Measurements from ENCODE around the gene SYT1. TPM values are rescaled to one million over a fixed set of nuclear protein-coding genes. Genes with fewer than 3 reads are reported as not detected.

SYT1 gene
- total and polyA plus RNA-seq, 2 of the 4 experiments (the other 2 are of a cell fraction) = 2.8 to 3.0 TPM

GRCh38 chr12:79364197-79364596, 499.6 kb downstream of the SYT1 start:
- H2AFZ ChIP-seq (replicated peaks; ENCODE audit: low read length, poor library complexity) = no peak overlapping the region
- H2BK120ac ChIP-seq (ENCODE audit: low read depth, low read length) = no peak overlapping the region
- TF ChIP-seq BHLHE40 (IDR thresholded peaks at IDR 0.05; ENCODE audit: low read depth, low read length) (no peak), SMC3 (IDR thresholded peaks at IDR 0.05; ENCODE audit: low read depth, low read length) (no peak), USF2 (IDR thresholded peaks at IDR 0.05; ENCODE audit: low read depth, low read length) (no peak), MAZ (IDR thresholded peaks at IDR 0.05; ENCODE audit: borderline replicate concordance, low read depth, low read length) (no peak), FOS (IDR thresholded peaks at IDR 0.05; ENCODE audit: low read depth, low read length) (no peak), RAD21 (IDR thresholded peaks at IDR 0.05; ENCODE audit: low read length) (no peak), RFX5 (IDR thresholded peaks at IDR 0.05; ENCODE audit: low read depth, low read length) (no peak), POLR2A (IDR thresholded peaks at IDR 0.05; ENCODE audit: low read depth, low read length) (no peak), CHD1 (IDR thresholded peaks at IDR 0.05; ENCODE audit: low read depth, low read length) (no peak), MAFK (IDR thresholded peaks at IDR 0.05; ENCODE audit: low read depth, low read length) (no peak), NFE2L2 (IDR thresholded peaks at IDR 0.05; ENCODE audit: low read depth, low read length) (no peak)
- no peaks in the 10 kb centered on the region for H4K20me1 ChIP-seq (ENCODE audit: insufficient read depth, low read length)
- no peaks in the 10 kb centered on the region for H3K36me3 ChIP-seq (ENCODE audit: control insufficient read depth, insufficient read depth, low read length)
- H3K4me1 ChIP-seq (ENCODE audit: control insufficient read depth, insufficient read depth, low read length) = no peaks in the 10 kb centered on the region
- no peak overlapping the region for H3K9ac ChIP-seq (ENCODE audit: low read depth, low read length)
- no peak overlapping the region for H2AK5ac ChIP-seq (ENCODE audit: low read depth, low read length)
- H3K79me1 ChIP-seq (ENCODE audit: low read depth in 1 of 2, low read length in 2 of 2) = no peaks in the 10 kb centered on the region
- no peak overlapping the region for H3K23ac ChIP-seq (ENCODE audit: low read depth, low read length)
- intact Hi-C loops (cut with micrococcal nuclease) = no loop called here
- no peak overlapping the region for H3K27ac ChIP-seq (ENCODE audit: insufficient read depth, low read length)
- no peak overlapping the region for H3K4me2 ChIP-seq (ENCODE audit: low read depth, low read length)
- H3K9me1 ChIP-seq (ENCODE audit: insufficient read depth, low read length) = no peaks in the 10 kb centered on the region
- no peak overlapping the region for H4K91ac ChIP-seq (ENCODE audit: insufficient read depth, low read depth, low read length)
- H3K27me3 ChIP-seq (ENCODE audit: control insufficient read depth, insufficient read depth, low read length) = no peaks in the 10 kb centered on the region
- H2AK9ac ChIP-seq (replicated peaks; ENCODE audit: low read depth, low read length, poor library complexity) = no peak overlapping the region
- H4K5ac ChIP-seq (ENCODE audit: low read depth, low read length) = no peak overlapping the region
- H3K56ac ChIP-seq (ENCODE audit: extremely low read depth, insufficient read depth, low read length) = no peak overlapping the region
- POLR2A ChIA-PET (ENCODE audit: unreplicated experiment) = no interaction called here
- no peak overlapping the region for H2BK15ac ChIP-seq (ENCODE audit: low read depth, low read length)
- H3K9me3 ChIP-seq (ENCODE audit: control insufficient read depth, insufficient read depth, low read length) = no peaks in the 10 kb centered on the region
- no peak overlapping the region for H3K14ac ChIP-seq (replicated peaks; ENCODE audit: low read depth, low read length)
- no peak overlapping the region for H4K8ac ChIP-seq (ENCODE audit: low read depth in 2 of 2, low read length in 2 of 2)
- CTCF ChIA-PET = no interaction called here
- no peak overlapping the region for H3K4ac ChIP-seq (ENCODE audit: low read depth, low read length)
- no CpG with 5 or more reads among the region's 4 CpGs for WGBS, 2 experiments (ENCODE audit: extremely low coverage in 2 of 2, insufficient read length in 1 of 2)
- ATAC-seq (ENCODE audit: low read depth) (no peak), DNase-seq (no peak)
- no TSS peak for BruUV-seq (replicated peaks)
- no peak overlapping the region for H3K4me3 ChIP-seq (ENCODE audit: insufficient read depth, low read depth, low read length)
- no peak overlapping the region for H3K18ac ChIP-seq (ENCODE audit: low read depth, low read length)
- in situ Hi-C loops (cut with MboI; ENCODE audit: low sequenced_read_pairs) = loop anchor here (25.0 kb wide), 1 partner anchor 1177 kb away; no protein-coding TSS in a partner anchor
- H2BK20ac ChIP-seq (ENCODE audit: low read depth, low read length) = no peak overlapping the region
- dilution Hi-C loops (cut with HindIII; ENCODE audit: low sequenced_read_pairs, unreplicated experiment) = no loop called here
- no peak overlapping the region for H2BK5ac ChIP-seq (ENCODE audit: low read depth, low read length, poor library complexity, severe bottlenecking)
